GM23338 (cell line): ENCODE measurements around the gene SLIT1. TPM values are rescaled to one million over a fixed set of nuclear protein-coding genes. Genes with fewer than 3 reads are reported as not detected.

Experiments used
- ATAC-seq: fragments of 200-7000 bp; cut with Tn5 transposase; 3 replicates; pipeline ENCODE4 v1.9.1; 2020
- DNase-seq: peaks from one replicate; pipeline ENCODE4 v3.0.0-alpha.2; 2015; ENCODE audit warnings: low spot score
- H2AFZ ChIP-seq: fragments of 200-600 bp; sonication (generic); 2 replicates; pipeline ENCODE4 v1.8.0; 2016; ENCODE audit warnings: antibody characterized with exemption, mild to moderate bottlenecking, moderate library complexity
- H3F3A ChIP-seq: fragments of 200-600 bp; sonication (generic); replicated peaks from 2 replicates; pipeline ENCODE4 v1.8.0; 2017; ENCODE audit warnings: antibody characterized with exemption, mixed run types, low read depth
- H3K27ac ChIP-seq: fragments of 200-600 bp; sonication (generic); 2 replicates; pipeline ENCODE4 v1.6.1; 2016; ENCODE audit warnings: low read depth
- H3K27me3 ChIP-seq: fragments of 200-600 bp; sonication (generic); 2 replicates; pipeline ENCODE4 v1.8.0; 2016; ENCODE audit warnings: mild to moderate bottlenecking, mixed run types, moderate library complexity; ENCODE audit not compliant: insufficient read depth
- H3K36me3 ChIP-seq: fragments of 200-600 bp; sonication (generic); 2 replicates; pipeline ENCODE4 v1.8.0; 2016; ENCODE audit warnings: mild to moderate bottlenecking; ENCODE audit not compliant: insufficient read depth
- H3K4me1 ChIP-seq: fragments of 200-600 bp; sonication (generic); 2 replicates; pipeline ENCODE4 v1.8.0; 2016; ENCODE audit warnings: mild to moderate bottlenecking, moderate library complexity; ENCODE audit not compliant: insufficient read depth
- H3K4me2 ChIP-seq: fragments of 200-600 bp; sonication (generic); 2 replicates; pipeline ENCODE4 v1.7.1; 2017; ENCODE audit warnings: mixed run types
- H3K4me3 ChIP-seq: fragments of 200-600 bp; sonication (generic); 2 replicates; pipeline ENCODE4 v1.6.1; 2016; ENCODE audit warnings: mixed run types
- H3K79me2 ChIP-seq: fragments of 200-600 bp; sonication (generic); replicated peaks from 2 replicates; pipeline ENCODE4 v1.8.0; 2017; ENCODE audit warnings: mild to moderate bottlenecking; ENCODE audit not compliant: insufficient read depth
- H3K9me2 ChIP-seq: fragments of 200-600 bp; sonication (generic); 2 replicates; pipeline ENCODE4 v1.8.0; 2017; ENCODE audit not compliant: insufficient read depth
- H4K20me1 ChIP-seq: fragments of 200-600 bp; sonication (generic); replicated peaks from 2 replicates; pipeline ENCODE4 v1.8.0; 2017; ENCODE audit warnings: mild to moderate bottlenecking; ENCODE audit not compliant: insufficient read depth
- H3K27ac Mint-ChIP-seq: 2 replicates; pipeline ENCODE4 v1.8.0; 2020; ENCODE audit warnings: inconsistent platforms, mild to moderate bottlenecking, moderate library complexity, mixed read lengths
- H3K27me3 Mint-ChIP-seq: 3 replicates; pipeline ENCODE4 v1.8.0; 2022; ENCODE audit warnings: low read depth, mild to moderate bottlenecking, moderate library complexity, mixed read lengths, inconsistent platforms; ENCODE audit not compliant: insufficient read depth, poor library complexity
- H3K36me3 Mint-ChIP-seq: 3 replicates; pipeline ENCODE4 v1.8.0; 2021; ENCODE audit warnings: low read depth, mild to moderate bottlenecking, inconsistent platforms, moderate library complexity, mixed read lengths
- H3K4me1 Mint-ChIP-seq: 3 replicates; pipeline ENCODE4 v1.8.0; 2020; ENCODE audit warnings: mild to moderate bottlenecking, inconsistent platforms, mixed read lengths
- H3K4me3 Mint-ChIP-seq: 3 replicates; pipeline ENCODE4 v1.8.0; 2021; ENCODE audit warnings: moderate library complexity, mild to moderate bottlenecking, inconsistent platforms, mixed read lengths
- H3K9me3 Mint-ChIP-seq: 3 replicates; pipeline ENCODE4 v1.8.0; 2020; ENCODE audit warnings: moderate library complexity, mild to moderate bottlenecking, inconsistent platforms, mixed read lengths
- CREB1 ChIP-seq: fragments of 250-450 bp; sonication (Bioruptor Pico); IDR thresholded peaks from 2 replicates; pipeline ENCODE4 v1.5.0; 2020; ENCODE audit warnings: low read depth, mild to moderate bottlenecking, moderate library complexity
- EZH2 ChIP-seq: fragments of 200-600 bp; sonication (generic); IDR thresholded peaks from one replicate; pipeline ENCODE4 v1.8.0; 2017; ENCODE audit warnings: antibody characterized with exemption, mild to moderate bottlenecking, low read depth; ENCODE audit not compliant: unreplicated experiment
- JUNB ChIP-seq: IDR thresholded peaks from one replicate; pipeline ENCODE4 v1.6.1; 2016; ENCODE audit warnings: antibody characterized with exemption; ENCODE audit not compliant: unreplicated experiment
- POLR2AphosphoS5 ChIP-seq: IDR thresholded peaks from 2 replicates; pipeline ENCODE4 v1.6.1; 2016; ENCODE audit warnings: antibody characterized with exemption, low read depth
- REST ChIP-seq: IDR thresholded peaks from one replicate; pipeline ENCODE4 v1.6.1; 2018; ENCODE audit warnings: antibody characterized with exemption; ENCODE audit not compliant: unreplicated experiment
- ZNF114 ChIP-seq: fragments of 250-450 bp; sonication (Bioruptor Pico); IDR thresholded peaks from 2 replicates; pipeline ENCODE4 v1.5.0; 2020; ENCODE audit warnings: mild to moderate bottlenecking, moderate library complexity
- ZNF331 ChIP-seq: fragments of 250-450 bp; sonication (Bioruptor Pico); IDR thresholded peaks from 2 replicates; pipeline ENCODE4 v1.5.0; 2020; ENCODE audit warnings: low read depth, mild to moderate bottlenecking, moderate library complexity
- polyA plus RNA-seq: library from polyadenylated mRNA; unstranded; fragments of >200 nt; fragmentation: Nextera tagmentation; extraction: Ambion mirVana; gene quantifications from 2 replicates; pipeline ENCODE4 v1.2.1, GENCODE V29; 2016
- total RNA-seq: library from RNA; depleted of rRNA; stranded (reverse); fragments of >200 nt; shearing (Covaris generic); gene quantifications from 2 replicates; pipeline ENCODE4 v1.2.3, GENCODE V29; 2014
- TF ChIP-seq, protein P1 (sequence below): fragments of 250-450 bp; sonication (Bioruptor Pico); IDR thresholded peaks from 2 replicates; pipeline ENCODE4 v1.5.0; 2020; ENCODE audit warnings: mild to moderate bottlenecking, moderate library complexity
- TF ChIP-seq, protein P2 (sequence below): IDR thresholded peaks from 2 replicates; pipeline ENCODE4 v1.6.1; 2016; ENCODE audit warnings: antibody characterized with exemption

The SLIT1 gene
- total and polyA plus RNA-seq, 2 experiments from 2014 or later: 0.76 to 1.7 TPM

GRCh38 chr10:97003804-97004201 is 182.0 kb downstream of the SLIT1 start (continued):
- TF ChIP-seq, protein P1, sequence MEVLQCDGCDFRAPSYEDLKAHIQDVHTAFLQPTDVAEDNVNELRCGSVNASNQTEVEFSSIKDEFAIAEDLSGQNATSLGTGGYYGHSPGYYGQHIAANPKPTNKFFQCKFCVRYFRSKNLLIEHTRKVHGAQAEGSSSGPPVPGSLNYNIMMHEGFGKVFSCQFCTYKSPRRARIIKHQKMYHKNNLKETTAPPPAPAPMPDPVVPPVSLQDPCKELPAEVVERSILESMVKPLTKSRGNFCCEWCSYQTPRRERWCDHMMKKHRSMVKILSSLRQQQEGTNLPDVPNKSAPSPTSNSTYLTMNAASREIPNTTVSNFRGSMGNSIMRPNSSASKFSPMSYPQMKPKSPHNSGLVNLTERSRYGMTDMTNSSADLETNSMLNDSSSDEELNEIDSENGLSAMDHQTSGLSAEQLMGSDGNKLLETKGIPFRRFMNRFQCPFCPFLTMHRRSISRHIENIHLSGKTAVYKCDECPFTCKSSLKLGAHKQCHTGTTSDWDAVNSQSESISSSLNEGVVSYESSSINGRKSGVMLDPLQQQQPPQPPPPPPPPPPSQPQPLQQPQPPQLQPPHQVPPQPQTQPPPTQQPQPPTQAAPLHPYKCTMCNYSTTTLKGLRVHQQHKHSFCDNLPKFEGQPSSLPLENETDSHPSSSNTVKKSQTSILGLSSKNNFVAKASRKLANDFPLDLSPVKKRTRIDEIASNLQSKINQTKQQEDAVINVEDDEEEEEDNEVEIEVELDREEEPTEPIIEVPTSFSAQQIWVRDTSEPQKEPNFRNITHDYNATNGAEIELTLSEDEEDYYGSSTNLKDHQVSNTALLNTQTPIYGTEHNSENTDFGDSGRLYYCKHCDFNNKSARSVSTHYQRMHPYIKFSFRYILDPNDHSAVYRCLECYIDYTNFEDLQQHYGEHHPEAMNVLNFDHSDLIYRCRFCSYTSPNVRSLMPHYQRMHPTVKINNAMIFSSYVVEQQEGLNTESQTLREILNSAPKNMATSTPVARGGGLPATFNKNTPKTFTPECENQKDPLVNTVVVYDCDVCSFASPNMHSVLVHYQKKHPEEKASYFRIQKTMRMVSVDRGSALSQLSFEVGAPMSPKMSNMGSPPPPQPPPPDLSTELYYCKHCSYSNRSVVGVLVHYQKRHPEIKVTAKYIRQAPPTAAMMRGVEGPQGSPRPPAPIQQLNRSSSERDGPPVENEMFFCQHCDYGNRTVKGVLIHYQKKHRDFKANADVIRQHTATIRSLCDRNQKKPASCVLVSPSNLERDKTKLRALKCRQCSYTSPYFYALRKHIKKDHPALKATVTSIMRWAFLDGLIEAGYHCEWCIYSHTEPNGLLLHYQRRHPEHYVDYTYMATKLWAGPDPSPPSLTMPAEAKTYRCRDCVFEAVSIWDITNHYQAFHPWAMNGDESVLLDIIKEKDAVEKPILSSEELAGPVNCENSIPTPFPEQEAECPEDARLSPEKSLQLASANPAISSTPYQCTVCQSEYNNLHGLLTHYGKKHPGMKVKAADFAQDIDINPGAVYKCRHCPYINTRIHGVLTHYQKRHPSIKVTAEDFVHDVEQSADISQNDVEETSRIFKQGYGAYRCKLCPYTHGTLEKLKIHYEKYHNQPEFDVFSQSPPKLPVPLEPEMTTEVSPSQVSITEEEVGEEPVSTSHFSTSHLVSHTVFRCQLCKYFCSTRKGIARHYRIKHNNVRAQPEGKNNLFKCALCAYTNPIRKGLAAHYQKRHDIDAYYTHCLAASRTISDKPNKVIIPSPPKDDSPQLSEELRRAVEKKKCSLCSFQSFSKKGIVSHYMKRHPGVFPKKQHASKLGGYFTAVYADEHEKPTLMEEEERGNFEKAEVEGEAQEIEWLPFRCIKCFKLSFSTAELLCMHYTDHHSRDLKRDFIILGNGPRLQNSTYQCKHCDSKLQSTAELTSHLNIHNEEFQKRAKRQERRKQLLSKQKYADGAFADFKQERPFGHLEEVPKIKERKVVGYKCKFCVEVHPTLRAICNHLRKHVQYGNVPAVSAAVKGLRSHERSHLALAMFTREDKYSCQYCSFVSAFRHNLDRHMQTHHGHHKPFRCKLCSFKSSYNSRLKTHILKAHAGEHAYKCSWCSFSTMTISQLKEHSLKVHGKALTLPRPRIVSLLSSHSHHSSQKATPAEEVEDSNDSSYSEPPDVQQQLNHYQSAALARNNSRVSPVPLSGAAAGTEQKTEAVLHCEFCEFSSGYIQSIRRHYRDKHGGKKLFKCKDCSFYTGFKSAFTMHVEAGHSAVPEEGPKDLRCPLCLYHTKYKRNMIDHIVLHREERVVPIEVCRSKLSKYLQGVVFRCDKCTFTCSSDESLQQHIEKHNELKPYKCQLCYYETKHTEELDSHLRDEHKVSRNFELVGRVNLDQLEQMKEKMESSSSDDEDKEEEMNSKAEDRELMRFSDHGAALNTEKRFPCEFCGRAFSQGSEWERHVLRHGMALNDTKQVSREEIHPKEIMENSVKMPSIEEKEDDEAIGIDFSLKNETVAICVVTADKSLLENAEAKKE (CRISPR knock-in tag): no peak
- TF ChIP-seq REST (no peak), JUNB (no peak)

GRCh38 chr10:97003151-97003803 is 182.5 kb downstream of the SLIT1 start:
- TF ChIP-seq ZNF114 (CRISPR knock-in tag) (no peak), POLR2AphosphoS5 (no peak), CREB1 (CRISPR knock-in tag) (no peak), ZNF331 (CRISPR knock-in tag) (no peak), EZH2 (no peak)
- TF ChIP-seq, protein P2, sequence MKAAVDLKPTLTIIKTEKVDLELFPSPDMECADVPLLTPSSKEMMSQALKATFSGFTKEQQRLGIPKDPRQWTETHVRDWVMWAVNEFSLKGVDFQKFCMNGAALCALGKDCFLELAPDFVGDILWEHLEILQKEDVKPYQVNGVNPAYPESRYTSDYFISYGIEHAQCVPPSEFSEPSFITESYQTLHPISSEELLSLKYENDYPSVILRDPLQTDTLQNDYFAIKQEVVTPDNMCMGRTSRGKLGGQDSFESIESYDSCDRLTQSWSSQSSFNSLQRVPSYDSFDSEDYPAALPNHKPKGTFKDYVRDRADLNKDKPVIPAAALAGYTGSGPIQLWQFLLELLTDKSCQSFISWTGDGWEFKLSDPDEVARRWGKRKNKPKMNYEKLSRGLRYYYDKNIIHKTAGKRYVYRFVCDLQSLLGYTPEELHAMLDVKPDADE: no peak
- Histone ChIP-seq H3K36me3 (no peaks in the 10 kb centered on the region; the same call in 1 of the 2 replicates), H3K9me2 (no peaks in the 10 kb centered on the region), H3K79me2 (no peaks in the 10 kb centered on the region), H2AFZ (no peak overlapping the region), H3F3A (no peaks in the 10 kb centered on the region), H3K4me1 (no peaks in the 10 kb centered on the region; the same call in 1 of the 2 replicates), H3K27ac (no peak overlapping the region), H3K4me3 (no peak overlapping the region), H3K4me2 (no peak overlapping the region), H3K27me3 (no peaks in the 10 kb centered on the region), H4K20me1 (no peaks in the 10 kb centered on the region)
- H3K27me3 Mint-ChIP-seq: peaks cover 2% of the 10 kb centered on the region
- no peak overlapping the region for H3K4me3 Mint-ChIP-seq
- H3K4me1 Mint-ChIP-seq: peaks cover 8% of the 10 kb centered on the region
- DNase-seq (no peak), ATAC-seq (no peak)
- peaks cover 17% of the 10 kb centered on the region; the same call in 2 of the 3 replicates for H3K9me3 Mint-ChIP-seq
- H3K36me3 Mint-ChIP-seq: peaks cover 9% of the 10 kb centered on the region; the same call in 2 of the 3 replicates
- H3K27ac Mint-ChIP-seq: no peak overlapping the region
